ENCODE measurements around the gene FBXW2. TPM values are rescaled to one million over a fixed set of nuclear protein-coding genes. Genes with fewer than 3 reads are reported as not detected.
A peak's percentile ranks its signal among the peaks of the same experiment; 100 is the strongest.

Gene FBXW2
- total RNA-seq, 1 donor, result 41.5 TPM

DNA sequence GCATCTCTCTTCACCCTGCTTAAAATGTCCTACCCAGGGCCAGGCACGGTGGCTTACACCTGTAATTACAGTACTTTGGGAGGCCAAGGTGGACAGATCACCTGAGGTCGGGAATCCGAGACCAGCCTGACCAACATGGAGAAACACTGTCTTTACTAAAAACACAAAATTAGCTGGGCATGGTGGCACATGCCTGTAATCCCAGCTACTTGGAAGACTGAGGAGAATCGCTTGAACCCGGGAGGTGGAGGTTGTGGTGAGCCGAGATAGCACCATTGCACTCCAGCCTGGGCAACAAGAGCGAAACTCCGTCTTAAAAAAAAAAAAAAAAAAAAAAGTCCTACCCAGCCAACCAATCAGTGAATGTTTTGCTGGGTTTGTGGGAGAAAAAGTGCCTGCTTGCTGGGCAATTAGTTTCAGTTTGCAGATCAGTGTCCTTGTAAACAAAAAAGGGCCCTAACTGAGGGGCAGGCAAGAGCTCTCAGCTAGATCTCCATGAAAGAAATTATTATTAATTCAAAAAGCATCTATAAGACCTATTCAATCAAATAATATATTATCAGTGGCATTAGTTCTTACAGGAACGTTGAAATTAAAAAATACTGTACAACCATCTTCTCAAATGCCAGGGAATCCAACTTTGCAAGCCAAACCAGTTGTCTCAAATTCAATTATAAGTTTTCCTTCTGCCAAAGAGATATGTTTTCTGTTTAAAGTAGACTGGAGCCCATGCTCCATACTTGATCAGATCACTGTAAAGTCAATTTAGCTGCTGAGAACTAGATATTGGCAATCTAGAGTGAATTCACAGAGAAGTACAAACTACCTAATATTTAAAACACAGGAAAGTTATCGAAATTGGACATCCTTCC lies 82.9 kb downstream of the FBXW2 start:
- peak; percentile 75 for DNase-seq (ENCODE audit: low read depth)
- TF ChIP-seq, protein P1, sequence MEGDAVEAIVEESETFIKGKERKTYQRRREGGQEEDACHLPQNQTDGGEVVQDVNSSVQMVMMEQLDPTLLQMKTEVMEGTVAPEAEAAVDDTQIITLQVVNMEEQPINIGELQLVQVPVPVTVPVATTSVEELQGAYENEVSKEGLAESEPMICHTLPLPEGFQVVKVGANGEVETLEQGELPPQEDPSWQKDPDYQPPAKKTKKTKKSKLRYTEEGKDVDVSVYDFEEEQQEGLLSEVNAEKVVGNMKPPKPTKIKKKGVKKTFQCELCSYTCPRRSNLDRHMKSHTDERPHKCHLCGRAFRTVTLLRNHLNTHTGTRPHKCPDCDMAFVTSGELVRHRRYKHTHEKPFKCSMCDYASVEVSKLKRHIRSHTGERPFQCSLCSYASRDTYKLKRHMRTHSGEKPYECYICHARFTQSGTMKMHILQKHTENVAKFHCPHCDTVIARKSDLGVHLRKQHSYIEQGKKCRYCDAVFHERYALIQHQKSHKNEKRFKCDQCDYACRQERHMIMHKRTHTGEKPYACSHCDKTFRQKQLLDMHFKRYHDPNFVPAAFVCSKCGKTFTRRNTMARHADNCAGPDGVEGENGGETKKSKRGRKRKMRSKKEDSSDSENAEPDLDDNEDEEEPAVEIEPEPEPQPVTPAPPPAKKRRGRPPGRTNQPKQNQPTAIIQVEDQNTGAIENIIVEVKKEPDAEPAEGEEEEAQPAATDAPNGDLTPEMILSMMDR (IDR thresholded peaks at IDR 0.05; ENCODE audit: insufficient read depth, low read depth, low read length), result no peak
- H3K4me3 ChIP-seq (ENCODE audit: low read depth, low read length), result peak overlapping the region; percentile 41

DNA sequence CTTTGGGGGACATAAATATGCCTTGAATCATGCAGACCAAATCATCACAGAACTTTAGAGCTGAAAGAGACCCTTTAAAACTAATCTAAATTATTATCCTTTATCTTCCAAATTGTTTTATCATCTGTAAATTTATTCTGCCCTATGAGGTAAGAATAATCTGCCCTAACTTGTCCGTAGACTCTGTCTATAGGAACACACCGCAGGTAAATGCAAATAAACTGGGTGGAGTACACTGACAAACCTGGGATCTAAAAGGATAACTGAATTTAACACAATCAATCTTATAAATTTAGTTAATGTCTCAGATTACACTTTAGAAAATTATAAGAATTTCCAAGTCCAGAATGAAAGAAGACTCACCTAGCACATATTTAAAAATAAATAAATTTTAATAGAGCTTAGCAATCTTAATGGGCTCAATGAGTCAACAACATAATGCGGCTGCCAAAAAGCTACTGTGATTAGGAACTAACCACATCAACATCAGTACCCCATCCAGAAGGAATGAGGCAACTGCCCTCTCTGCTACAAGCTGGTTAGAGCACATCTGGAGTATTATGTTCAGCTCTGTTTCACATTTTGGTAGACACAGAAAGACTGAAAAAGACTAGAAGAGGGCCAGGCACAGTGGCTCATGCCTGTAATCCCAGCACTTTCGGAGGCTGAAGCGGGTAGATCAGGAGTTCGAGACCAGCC lies 84.5 kb downstream of the FBXW2 start:
- TF ChIP-seq, protein P1 (IDR thresholded peaks at IDR 0.05; ENCODE audit: insufficient read depth, low read depth, low read length), result no peak
- no peak overlapping the region for H3K4me3 ChIP-seq (ENCODE audit: low read depth, low read length)
- peak; percentile 52 for DNase-seq (ENCODE audit: low read depth)

DNA sequence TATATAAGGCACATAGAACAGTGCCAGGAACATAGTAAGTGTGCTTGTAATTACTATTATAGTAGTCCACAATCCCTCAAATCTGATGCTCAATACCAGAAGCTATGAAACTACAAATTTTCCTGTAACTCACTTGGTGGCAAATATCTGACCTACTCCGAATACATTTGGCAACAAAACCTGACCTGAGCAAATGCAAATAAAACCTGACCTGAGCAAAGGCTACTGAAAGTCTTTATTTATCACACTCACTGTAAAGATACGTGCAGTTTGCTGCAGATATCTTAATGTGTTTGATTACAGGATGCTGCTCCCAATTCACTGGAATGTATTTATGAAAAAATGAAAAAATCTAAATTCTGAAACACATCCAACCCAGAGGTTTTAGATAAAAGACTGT lies 86.0 kb downstream of the FBXW2 start:
- DNase-seq (ENCODE audit: low read depth), result no peak
- TF ChIP-seq, protein P1 (IDR thresholded peaks at IDR 0.05; ENCODE audit: insufficient read depth, low read depth, low read length), result no peak
- H3K4me3 ChIP-seq (ENCODE audit: low read depth, low read length), result no peak overlapping the region

Other genes with a start within 250 kb of the FBXW2 start
- gene CDK5RAP2, start 213.2 kb downstream of the FBXW2 start, total RNA-seq, result 19.0 and 21.2 TPM in 2 replicates
- 4.3 and 5.5 TPM in 2 replicates for gene MEGF9, start 78.9 kb downstream of the FBXW2 start, total RNA-seq
- gene PSMD5, start 49.5 kb upstream of the FBXW2 start, total RNA-seq, result 35.1 and 50.1 TPM in 2 replicates
- gene PHF19, start 83.8 kb upstream of the FBXW2 start, total RNA-seq, result 27.1 and 35.8 TPM in 2 replicates
- gene TRAF1, start 133.4 kb upstream of the FBXW2 start, total RNA-seq, result 0.86 and 1.6 TPM in 2 replicates